Ovary (tissue), 9 donors: ENCODE results near the gene TBC1D25. TPM values are rescaled to one million over a fixed set of nuclear protein-coding genes. Genes with fewer than 3 reads are reported as not detected.
"Not testable (repeated sequence)": the region's sequence is repeated elsewhere in the genome, so short reads cannot be mapped to it uniquely, and the experiment has no call there.

ENCODE experiments used
- DNase-seq, 5 donors: peaks; one replicate each; pipeline ENCODE4 v3.0.0-alpha.2; 2019 to 2020
- H3K27ac ChIP-seq, 2 donors: fragments of 200-600 bp; one replicate each; pipeline versions ENCODE4 v1.5.1 to v1.8.0; 2019 to 2022
- H3K27me3 ChIP-seq: fragments of 200-600 bp; one replicate; pipeline ENCODE4 v1.8.0; 2022
- H3K36me3 ChIP-seq: fragments of 200-600 bp; sonication (generic); one replicate; pipeline ENCODE4 v1.5.1; 2019
- H3K4me1 ChIP-seq: one replicate; pipeline ENCODE4 v1.8.1; 2013; ENCODE audit warnings: mild to moderate bottlenecking, moderate library complexity; ENCODE audit not compliant: insufficient read depth
- H3K4me3 ChIP-seq: fragments of 200-600 bp; sonication (generic); one replicate; pipeline ENCODE4 v1.5.1; 2017
- H3K9me3 ChIP-seq, 2 donors: fragments of 200-600 bp in 1 of 2; sonication (generic) in 1 of 2; one replicate each; pipeline versions ENCODE4 v1.5.1 to v1.8.1; 2013 to 2019; ENCODE audit warnings: mild to moderate bottlenecking in 1 of 2, moderate library complexity in 1 of 2
- CTCF ChIP-seq, 3 donors: fragments of 450-650 bp in 2 of 3; fragments of 200-600 bp in 1 of 3; IDR thresholded peaks; one replicate each; pipeline versions ENCODE4 v1.5.1 to v1.8.0; 2016 to 2022; ENCODE audit warnings: antibody characterized with exemption in 3 of 3, mild to moderate bottlenecking in 1 of 3
- EP300 ChIP-seq: sonication (generic); formaldehyde crosslinking; IDR thresholded peaks from one replicate; pipeline ENCODE4 v1.6.1; 2017; ENCODE audit warnings: antibody characterized with exemption
- POLR2A ChIP-seq: fragments of 450-650 bp; IDR thresholded peaks from one replicate; pipeline ENCODE4 v1.6.1; 2017; ENCODE audit warnings: antibody characterized with exemption, mild to moderate bottlenecking, moderate library complexity
- WGBS, 3 donors: extraction: QIAGEN DNeasy Blood & Tissue Kit in 1 of 3; methylation state at CpG; one replicate each; pipeline versions ENCODE4 v1.1.5 to v1.1.7; 2013 to 2017; 5-methylcytosine and 5-hydroxymethylcytosine counted together
- intact Hi-C, 4 donors: fragments of 100-400 bp; cut with DNase I; formaldehyde crosslinking; loops; one replicate each; pipeline versions ENCODE4 v1.11.0 to v1.15.1; 2022 to 2023
- polyA plus RNA-seq, 2 donors: library from polyadenylated mRNA; stranded (reverse); fragments of 200-250 nt in 1 of 2; fragments of 350-450 nt in 1 of 2; fragmentation: Illumina TruSeq in 1 of 2; extraction: RNeasy Lipid Tissue Mini Kit (QIAGEN cat#74804) in 1 of 2; gene quantifications; one replicate each; pipeline ENCODE4 v1.2.3, GENCODE V29; 2013 to 2014
- total RNA-seq, 7 donors: library from RNA; depleted of rRNA in 2 of 7; stranded (reverse); fragments of >200 nt in 2 of 7; fragmentation: NEBNext Ultra II Directional in 3 of 7; extraction: Animal tissue kit (Norgen Biotek cat#: 25700) in 3 of 7; gene quantifications; one replicate each; pipeline versions ENCODE4 v1.1.0 to v1.2.4, GENCODE V29; 2016 to 2023
- donor health status: DM: no; HTN: no; CAD: no; lungs with moderate emphysema.
- donor health status: DM: no; HTN: no; CAD: no.
- donor health status: Bipolar disorder and iron deficiency.
- donor health status: DM: yes; HTN: yes; CAD: no.
- donor health status: DM: no; HTN: no; CAD: no.
- donor health status: DM: yes; HTN: yes; CAD: no.

Gene TBC1D25
- total and polyA plus RNA-seq, 9 donors, result 8.1 to 16.0 (median 12.2) TPM

DNA sequence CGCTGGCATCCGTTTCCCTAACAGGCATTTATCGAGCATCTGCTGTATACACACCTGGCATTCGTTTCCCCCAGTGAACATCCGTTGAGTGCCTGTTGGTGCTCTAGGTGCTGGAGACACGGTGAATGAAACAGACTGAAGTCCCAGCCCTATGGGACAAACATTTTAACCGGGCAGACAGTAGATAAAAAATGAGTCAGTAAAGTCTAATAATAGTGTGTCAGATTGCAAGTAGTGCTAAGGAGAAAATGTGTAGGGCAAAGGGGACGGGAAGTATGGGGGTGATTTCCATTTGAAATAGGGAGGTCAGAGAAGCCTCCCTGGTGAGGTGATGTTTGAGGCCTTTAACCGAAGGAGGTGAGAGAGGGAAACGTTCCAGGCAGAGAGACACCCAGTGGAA, 23.2 kb upstream of the TBC1D25 start:
- 76 to 82% (median 76%) methylated on average over 10 of the region's 10 CpGs for WGBS, 3 donors
- intact Hi-C loops, result no loop called here
- no peak overlapping the region for H3K27ac ChIP-seq
- TF ChIP-seq EP300 (no peak), CTCF (IDR thresholded peaks at IDR 0.05) (no peak), POLR2A (no peak)
- H3K4me1 ChIP-seq, result no peaks in the 10 kb centered on the region
- no peaks in the 10 kb centered on the region for H3K9me3 ChIP-seq
- no peaks in the 10 kb centered on the region for H3K27me3 ChIP-seq
- no peak for DNase-seq
- H3K4me3 ChIP-seq, result no peak overlapping the region
- no peaks in the 10 kb centered on the region for H3K36me3 ChIP-seq

GRCh38 chrX:48516987-48517386, 22.5 kb upstream of the TBC1D25 start:
- no peaks in the 10 kb centered on the region for H3K36me3 ChIP-seq
- WGBS, 3 donors, result 72 to 78% (median 73%) methylated on average over 5 of the region's 5 CpGs
- no peaks in the 10 kb centered on the region for H3K9me3 ChIP-seq
- H3K27ac ChIP-seq, result no peak overlapping the region
- H3K4me3 ChIP-seq, result no peak overlapping the region
- no peaks in the 10 kb centered on the region for H3K27me3 ChIP-seq
- intact Hi-C loops, result no loop called here
- no peak for DNase-seq
- TF ChIP-seq CTCF (IDR thresholded peaks at IDR 0.05), result no peak
- H3K4me1 ChIP-seq, result no peaks in the 10 kb centered on the region

DNA sequence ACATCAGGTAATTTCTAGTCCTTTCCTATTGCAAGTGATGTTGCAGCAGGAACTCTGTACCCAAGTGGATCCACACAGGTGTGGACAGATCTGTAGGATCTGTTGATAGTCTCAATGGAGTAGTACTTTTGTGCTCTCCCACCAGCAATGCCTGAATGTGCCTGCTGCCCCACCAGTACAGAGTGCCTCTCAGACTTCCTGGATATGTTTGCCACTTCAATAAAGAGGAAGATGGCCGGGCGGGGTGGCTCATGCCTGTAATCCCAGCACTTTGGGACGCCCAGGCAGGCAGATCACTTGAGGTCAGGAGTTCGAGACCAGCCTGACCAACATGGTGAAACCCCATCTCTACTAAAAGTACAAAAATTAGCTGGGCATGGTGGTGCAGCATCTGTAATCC, 20.0 kb upstream of the TBC1D25 start:
- WGBS, 3 donors, result 61 to 82% (median 82%) methylated on average over 4 of the region's 4 CpGs
- H3K27me3 ChIP-seq, H3K4me3 ChIP-seq, H3K36me3 ChIP-seq, H3K9me3 ChIP-seq, DNase-seq, intact Hi-C loops, H3K4me1 ChIP-seq, H3K27ac ChIP-seq: not testable (repeated sequence)

- H3K27ac ChIP-seq, result no peak overlapping the region
- DNase-seq, result peak in 1 of 5 donors; percentile 7
- H3K27me3 ChIP-seq, result no peaks in the 10 kb centered on the region
- H3K36me3 ChIP-seq, result no peaks in the 10 kb centered on the region
- no peak overlapping the region for H3K4me3 ChIP-seq
- 79 to 98% (median 88%) methylated on average over 2 of the region's 2 CpGs for WGBS, 3 donors
- TF ChIP-seq CTCF (IDR thresholded peaks at IDR 0.05) (no peak), POLR2A (no peak), EP300 (no peak)
- intact Hi-C loops, result no loop called here
- H3K9me3 ChIP-seq, result no peaks in the 10 kb centered on the region
- no peaks in the 10 kb centered on the region for H3K4me1 ChIP-seq
These were observed 19.1 kb upstream of the TBC1D25 start for GRCh38 chrX:48520455-48520854.

DNA sequence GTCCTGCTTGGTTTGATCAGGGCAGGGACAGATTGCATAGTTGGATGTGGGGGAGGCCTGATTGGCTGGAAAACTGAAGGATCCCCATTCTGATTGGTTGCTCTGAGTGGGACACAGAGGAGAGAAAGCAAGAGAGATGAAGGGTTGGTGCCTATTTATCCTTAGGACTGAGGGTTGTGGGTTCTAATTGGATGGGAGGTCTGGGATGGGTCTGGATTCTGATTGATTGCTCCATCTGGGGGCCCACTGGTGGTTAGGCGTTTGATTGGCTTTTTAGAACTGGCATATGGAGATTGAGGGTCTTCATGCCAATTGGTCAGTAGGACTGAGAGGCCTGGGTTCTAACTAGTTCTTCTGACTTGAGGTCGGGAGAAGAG, 18.6 kb upstream of the TBC1D25 start:
- no peaks in the 10 kb centered on the region for H3K27me3 ChIP-seq
- no peak overlapping the region for H3K27ac ChIP-seq
- 42 to 61% (median 45%) methylated on average over 2 of the region's 2 CpGs for whole genome bisulfite sequencing, 3 donors
- no peak for DNase-seq
- no peaks in the 10 kb centered on the region for H3K36me3 ChIP-seq
- H3K9me3 ChIP-seq, result no peaks in the 10 kb centered on the region
- intact Hi-C loops, result no loop called here
- H3K4me3 ChIP-seq, result peak overlapping the region; percentile 54
- TF ChIP-seq CTCF (IDR thresholded peaks at IDR 0.05) (no peak), EP300 (no peak), POLR2A (no peak)
- H3K4me1 ChIP-seq, result no peaks in the 10 kb centered on the region
